ENCODE results near the gene DOCK10.

The DOCK10 gene

DNA sequence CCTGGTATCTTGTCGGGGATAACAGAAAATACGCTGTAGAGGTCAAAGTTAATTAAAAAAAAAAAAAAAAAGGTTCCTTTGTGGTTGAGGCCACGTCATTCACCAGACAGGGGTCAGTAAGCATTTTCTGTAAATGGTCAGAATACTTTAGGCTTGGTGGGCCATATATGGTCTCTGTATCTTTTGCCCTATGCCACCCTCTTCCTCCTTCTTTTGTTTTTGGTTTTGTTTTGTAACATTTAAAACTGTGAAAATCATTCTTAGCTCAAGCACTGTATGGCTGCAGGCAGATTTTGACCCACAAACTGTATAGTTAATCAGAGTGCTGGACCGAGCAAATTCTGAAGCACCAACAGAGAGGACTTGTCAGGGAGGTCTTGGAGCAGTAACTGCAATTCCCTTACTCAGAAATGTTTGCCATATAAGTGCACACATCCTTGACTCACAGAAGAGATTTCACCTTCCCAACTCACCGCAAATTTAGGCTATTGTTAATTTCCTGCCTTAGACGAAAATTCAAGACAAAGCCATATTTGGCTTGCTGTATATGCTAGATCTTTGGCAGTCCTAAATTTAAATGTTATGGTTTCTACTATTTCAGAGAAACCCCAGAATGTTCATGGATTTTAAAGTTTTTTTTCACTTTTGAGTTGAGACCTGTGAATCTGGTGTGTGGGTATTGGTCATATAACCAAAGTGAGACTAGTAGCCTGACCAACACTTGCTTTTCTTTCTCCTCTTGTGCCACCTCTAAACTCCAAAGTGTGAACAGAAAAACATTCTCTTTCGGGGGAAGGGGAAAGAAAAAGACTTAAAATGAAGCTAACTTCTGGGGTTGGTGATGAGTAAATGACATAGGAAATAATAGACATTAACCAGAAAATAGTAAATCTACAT, 65.4 kb downstream of the DOCK10 start:
- TF ChIP-seq CEBPB (IDR thresholded peaks at IDR 0.05) (no peak), EP300 (IDR thresholded peaks at IDR 0.05; ENCODE audit: borderline replicate concordance) (no peak), EGR1 (IDR thresholded peaks at IDR 0.05) (no peak), TEAD4 (IDR thresholded peaks at IDR 0.05) (no peak), CREB1 (IDR thresholded peaks at IDR 0.05; ENCODE audit: low read depth) (no peak), FOXM1 (IDR thresholded peaks at IDR 0.05; ENCODE audit: borderline replicate concordance, low read depth) (no peak), TAF1 (IDR thresholded peaks at IDR 0.05; ENCODE audit: low read depth) (no peak), NFIC (IDR thresholded peaks at IDR 0.05) (no peak), TCF12 (IDR thresholded peaks at IDR 0.05; ENCODE audit: low read depth) (no peak), YY1 (IDR thresholded peaks at IDR 0.05; ENCODE audit: low read depth) (no peak), ZBTB7A (IDR thresholded peaks at IDR 0.05; ENCODE audit: low read depth) (no peak), RAD21 (IDR thresholded peaks at IDR 0.05; ENCODE audit: low read depth) (no peak)
- TF ChIP-seq, protein P1, sequence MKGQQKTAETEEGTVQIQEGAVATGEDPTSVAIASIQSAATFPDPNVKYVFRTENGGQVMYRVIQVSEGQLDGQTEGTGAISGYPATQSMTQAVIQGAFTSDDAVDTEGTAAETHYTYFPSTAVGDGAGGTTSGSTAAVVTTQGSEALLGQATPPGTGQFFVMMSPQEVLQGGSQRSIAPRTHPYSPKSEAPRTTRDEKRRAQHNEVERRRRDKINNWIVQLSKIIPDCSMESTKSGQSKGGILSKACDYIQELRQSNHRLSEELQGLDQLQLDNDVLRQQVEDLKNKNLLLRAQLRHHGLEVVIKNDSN (IDR thresholded peaks at IDR 0.05): no peak
- TF ChIP-seq, protein P2, sequence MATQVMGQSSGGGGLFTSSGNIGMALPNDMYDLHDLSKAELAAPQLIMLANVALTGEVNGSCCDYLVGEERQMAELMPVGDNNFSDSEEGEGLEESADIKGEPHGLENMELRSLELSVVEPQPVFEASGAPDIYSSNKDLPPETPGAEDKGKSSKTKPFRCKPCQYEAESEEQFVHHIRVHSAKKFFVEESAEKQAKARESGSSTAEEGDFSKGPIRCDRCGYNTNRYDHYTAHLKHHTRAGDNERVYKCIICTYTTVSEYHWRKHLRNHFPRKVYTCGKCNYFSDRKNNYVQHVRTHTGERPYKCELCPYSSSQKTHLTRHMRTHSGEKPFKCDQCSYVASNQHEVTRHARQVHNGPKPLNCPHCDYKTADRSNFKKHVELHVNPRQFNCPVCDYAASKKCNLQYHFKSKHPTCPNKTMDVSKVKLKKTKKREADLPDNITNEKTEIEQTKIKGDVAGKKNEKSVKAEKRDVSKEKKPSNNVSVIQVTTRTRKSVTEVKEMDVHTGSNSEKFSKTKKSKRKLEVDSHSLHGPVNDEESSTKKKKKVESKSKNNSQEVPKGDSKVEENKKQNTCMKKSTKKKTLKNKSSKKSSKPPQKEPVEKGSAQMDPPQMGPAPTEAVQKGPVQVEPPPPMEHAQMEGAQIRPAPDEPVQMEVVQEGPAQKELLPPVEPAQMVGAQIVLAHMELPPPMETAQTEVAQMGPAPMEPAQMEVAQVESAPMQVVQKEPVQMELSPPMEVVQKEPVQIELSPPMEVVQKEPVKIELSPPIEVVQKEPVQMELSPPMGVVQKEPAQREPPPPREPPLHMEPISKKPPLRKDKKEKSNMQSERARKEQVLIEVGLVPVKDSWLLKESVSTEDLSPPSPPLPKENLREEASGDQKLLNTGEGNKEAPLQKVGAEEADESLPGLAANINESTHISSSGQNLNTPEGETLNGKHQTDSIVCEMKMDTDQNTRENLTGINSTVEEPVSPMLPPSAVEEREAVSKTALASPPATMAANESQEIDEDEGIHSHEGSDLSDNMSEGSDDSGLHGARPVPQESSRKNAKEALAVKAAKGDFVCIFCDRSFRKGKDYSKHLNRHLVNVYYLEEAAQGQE (IDR thresholded peaks at IDR 0.05; ENCODE audit: low read depth): no peak
- TF ChIP-seq, protein P3, sequence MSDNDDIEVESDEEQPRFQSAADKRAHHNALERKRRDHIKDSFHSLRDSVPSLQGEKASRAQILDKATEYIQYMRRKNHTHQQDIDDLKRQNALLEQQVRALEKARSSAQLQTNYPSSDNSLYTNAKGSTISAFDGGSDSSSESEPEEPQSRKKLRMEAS (IDR thresholded peaks at IDR 0.05): no peak

DNA sequence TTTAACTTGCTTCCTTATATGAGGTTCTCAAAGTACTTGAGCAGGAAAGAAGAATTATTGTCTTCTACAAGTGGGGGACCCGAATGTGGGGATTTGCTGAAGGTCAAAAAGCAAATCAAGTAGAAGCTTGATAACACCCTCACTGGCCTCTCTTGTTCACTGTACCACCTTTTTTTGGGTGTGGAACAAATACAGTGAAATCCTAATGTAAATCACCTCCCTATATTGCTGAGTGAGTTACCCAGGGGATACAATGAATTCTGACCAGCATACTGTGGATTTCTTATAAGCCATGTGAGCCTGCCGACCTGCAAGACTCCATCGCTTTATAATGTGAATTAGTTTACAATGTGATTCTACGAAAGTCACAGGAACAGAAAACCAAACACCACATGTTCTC, 66.5 kb downstream of the DOCK10 start:
- TF ChIP-seq CREB1 (IDR thresholded peaks at IDR 0.05; ENCODE audit: low read depth) (no peak), ZBTB7A (IDR thresholded peaks at IDR 0.05; ENCODE audit: low read depth) (no peak), TAF1 (IDR thresholded peaks at IDR 0.05; ENCODE audit: low read depth) (no peak), YY1 (IDR thresholded peaks at IDR 0.05; ENCODE audit: low read depth) (no peak), EP300 (IDR thresholded peaks at IDR 0.05; ENCODE audit: borderline replicate concordance) (no peak), TEAD4 (IDR thresholded peaks at IDR 0.05) (no peak), EGR1 (IDR thresholded peaks at IDR 0.05) (no peak), RAD21 (IDR thresholded peaks at IDR 0.05; ENCODE audit: low read depth) (no peak), FOXM1 (IDR thresholded peaks at IDR 0.05; ENCODE audit: borderline replicate concordance, low read depth) (no peak), CEBPB (IDR thresholded peaks at IDR 0.05) (no peak), NFIC (IDR thresholded peaks at IDR 0.05) (no peak)
- TF ChIP-seq, protein P1 (IDR thresholded peaks at IDR 0.05): no peak
- TF ChIP-seq, protein P3 (IDR thresholded peaks at IDR 0.05): no peak
- TF ChIP-seq, protein P2 (IDR thresholded peaks at IDR 0.05; ENCODE audit: low read depth): no peak

DNA sequence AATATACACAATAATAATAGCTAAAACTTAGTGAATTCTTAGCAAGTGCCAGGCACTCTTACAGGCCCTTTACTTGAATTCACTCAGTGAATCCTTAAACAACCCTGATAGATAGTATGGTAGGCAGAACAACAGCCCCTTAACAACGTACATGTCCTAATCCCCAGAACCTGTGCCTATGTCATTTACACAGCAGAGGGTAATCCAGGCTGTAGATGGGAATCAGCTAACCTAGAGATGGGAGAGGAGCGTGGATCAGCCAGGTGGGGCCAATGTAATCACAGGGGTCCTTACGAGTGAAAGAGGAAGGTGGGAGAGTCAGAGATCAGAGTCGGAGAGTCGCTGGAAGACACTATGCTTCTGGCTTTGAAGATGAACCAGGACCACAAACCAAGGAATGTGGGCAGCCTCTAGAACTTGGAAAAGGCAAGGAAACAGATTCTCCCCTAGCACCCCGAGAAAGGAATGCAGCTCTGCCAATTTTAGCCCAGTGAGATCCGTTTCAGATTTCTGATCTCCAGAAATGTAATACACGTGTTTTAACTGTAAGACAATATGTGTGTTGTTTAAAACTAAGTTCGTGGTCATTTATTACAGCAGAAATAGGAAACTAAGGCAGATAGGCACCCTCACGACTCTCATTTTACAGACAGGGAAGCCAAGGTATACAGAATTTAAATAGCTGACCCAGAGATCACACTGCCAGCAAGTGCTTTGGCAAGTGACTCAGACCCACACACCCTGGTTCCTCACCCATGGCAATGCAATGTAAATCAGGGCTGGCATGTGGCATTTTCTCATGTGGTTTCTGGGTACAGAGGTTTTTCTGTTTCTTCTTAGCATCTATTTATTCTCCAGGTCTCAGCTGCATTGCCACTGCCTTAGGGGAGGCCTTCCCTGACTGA, 68.9 kb downstream of the DOCK10 start:
- TF ChIP-seq CREB1 (IDR thresholded peaks at IDR 0.05; ENCODE audit: low read depth) (no peak), YY1 (IDR thresholded peaks at IDR 0.05; ENCODE audit: low read depth) (no peak), ZBTB7A (IDR thresholded peaks at IDR 0.05; ENCODE audit: low read depth) (no peak), TAF1 (IDR thresholded peaks at IDR 0.05; ENCODE audit: low read depth) (no peak), NFIC (IDR thresholded peaks at IDR 0.05) (no peak), EGR1 (IDR thresholded peaks at IDR 0.05) (no peak), FOXM1 (IDR thresholded peaks at IDR 0.05; ENCODE audit: borderline replicate concordance, low read depth) (no peak), RAD21 (IDR thresholded peaks at IDR 0.05; ENCODE audit: low read depth) (no peak), TEAD4 (IDR thresholded peaks at IDR 0.05) (no peak), EP300 (IDR thresholded peaks at IDR 0.05; ENCODE audit: borderline replicate concordance) (no peak), CEBPB (IDR thresholded peaks at IDR 0.05) (no peak), TCF12 (IDR thresholded peaks at IDR 0.05; ENCODE audit: low read depth) (no peak)
- TF ChIP-seq, protein P2 (IDR thresholded peaks at IDR 0.05; ENCODE audit: low read depth): no peak
- TF ChIP-seq, protein P3 (IDR thresholded peaks at IDR 0.05): no peak
- TF ChIP-seq, protein P1 (IDR thresholded peaks at IDR 0.05): no peak

Data from Ishikawa (cell line).